Left ventricle myocardium inferior (tissue), 1 donor: ENCODE results near the gene ABTB1. TPM values are rescaled to one million over a fixed set of nuclear protein-coding genes. Genes with fewer than 3 reads are reported as not detected.

ENCODE experiments used
- DNase-seq: peaks from one replicate; pipeline ENCODE4 v3.0.0-alpha.2; 2020
- H3K27ac ChIP-seq: fragments of 200-600 bp; replicated peaks from 2 replicates; pipeline ENCODE4 v1.8.0; 2021
- H3K27me3 ChIP-seq: fragments of 200-600 bp; 2 replicates; pipeline ENCODE4 v1.8.0; 2021; ENCODE audit warnings: low read depth
- H3K36me3 ChIP-seq: fragments of 200-600 bp; 2 replicates; pipeline ENCODE4 v1.8.0; 2021
- H3K4me1 ChIP-seq: fragments of 200-600 bp; 2 replicates; pipeline ENCODE4 v1.8.0; 2021
- H3K4me3 ChIP-seq: fragments of 200-600 bp; 2 replicates; pipeline ENCODE4 v1.8.0; 2021; ENCODE audit warnings: mild to moderate bottlenecking, moderate library complexity
- H3K9me3 ChIP-seq: fragments of 200-600 bp; replicated peaks from 2 replicates; pipeline ENCODE4 v1.8.0; 2021
- intact Hi-C: fragments of 100-400 bp; cut with micrococcal nuclease; formaldehyde crosslinking; loops from one replicate; pipeline ENCODE4 v1.11.0; 2022
- total RNA-seq: library from RNA; stranded (reverse); fragmentation: NEBNext Ultra II Directional; extraction: Animal tissue kit (Norgen Biotek cat#: 25700); gene quantifications from one replicate; pipeline ENCODE4 v1.2.1, GENCODE V29; 2021
- TF ChIP-seq, protein P1 (sequence below): fragments of 200-600 bp; IDR thresholded peaks from 2 replicates; pipeline ENCODE4 v1.8.0; 2021; ENCODE audit warnings: antibody characterized with exemption, mild to moderate bottlenecking, borderline replicate concordance
- donor health status: DM: no; HTN: yes; CAD: no; lungs with severe emphysema.

Gene ABTB1
- total RNA-seq, 1 donor from 2014 or later: 29.9 TPM

GRCh38 chr3:127665165-127665564 lies 7.6 kb upstream of the ABTB1 start:
- no peaks in the 10 kb centered on the region for H3K27me3 ChIP-seq
- H3K4me3 ChIP-seq: no peak overlapping the region
- no peak for DNase-seq
- H3K9me3 ChIP-seq: no peaks in the 10 kb centered on the region
- H3K36me3 ChIP-seq: no peaks in the 10 kb centered on the region
- TF ChIP-seq, protein P1, sequence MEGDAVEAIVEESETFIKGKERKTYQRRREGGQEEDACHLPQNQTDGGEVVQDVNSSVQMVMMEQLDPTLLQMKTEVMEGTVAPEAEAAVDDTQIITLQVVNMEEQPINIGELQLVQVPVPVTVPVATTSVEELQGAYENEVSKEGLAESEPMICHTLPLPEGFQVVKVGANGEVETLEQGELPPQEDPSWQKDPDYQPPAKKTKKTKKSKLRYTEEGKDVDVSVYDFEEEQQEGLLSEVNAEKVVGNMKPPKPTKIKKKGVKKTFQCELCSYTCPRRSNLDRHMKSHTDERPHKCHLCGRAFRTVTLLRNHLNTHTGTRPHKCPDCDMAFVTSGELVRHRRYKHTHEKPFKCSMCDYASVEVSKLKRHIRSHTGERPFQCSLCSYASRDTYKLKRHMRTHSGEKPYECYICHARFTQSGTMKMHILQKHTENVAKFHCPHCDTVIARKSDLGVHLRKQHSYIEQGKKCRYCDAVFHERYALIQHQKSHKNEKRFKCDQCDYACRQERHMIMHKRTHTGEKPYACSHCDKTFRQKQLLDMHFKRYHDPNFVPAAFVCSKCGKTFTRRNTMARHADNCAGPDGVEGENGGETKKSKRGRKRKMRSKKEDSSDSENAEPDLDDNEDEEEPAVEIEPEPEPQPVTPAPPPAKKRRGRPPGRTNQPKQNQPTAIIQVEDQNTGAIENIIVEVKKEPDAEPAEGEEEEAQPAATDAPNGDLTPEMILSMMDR: no peak
- H3K27ac ChIP-seq: no peak overlapping the region
- no peaks in the 10 kb centered on the region for H3K4me1 ChIP-seq
- intact Hi-C loops: no loop called here

DNA sequence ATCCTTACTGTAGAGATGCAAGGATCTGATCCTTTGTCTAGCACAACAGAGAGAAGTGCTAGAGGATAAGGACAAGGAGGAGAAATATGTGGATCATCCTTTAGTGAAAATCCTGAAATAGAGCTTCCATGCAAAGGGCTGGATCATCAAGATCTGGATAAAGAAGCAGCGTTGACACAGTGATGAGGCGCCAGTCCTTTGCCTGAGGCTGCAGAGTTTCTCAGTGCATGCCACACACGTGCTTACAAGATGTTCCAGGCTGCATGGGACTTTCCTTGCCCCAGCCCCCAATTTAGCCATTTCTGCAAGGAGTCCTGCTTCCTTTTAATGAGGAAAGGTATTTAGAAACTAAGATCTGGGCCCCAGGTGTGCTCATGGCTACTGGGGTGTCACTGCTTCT lies 7.2 kb upstream of the ABTB1 start:
- Histone ChIP-seq H3K9me3 (no peaks in the 10 kb centered on the region), H3K36me3 (no peaks in the 10 kb centered on the region), H3K4me3 (no peak overlapping the region), H3K27ac (no peak overlapping the region), H3K27me3 (no peaks in the 10 kb centered on the region), H3K4me1 (no peaks in the 10 kb centered on the region)
- DNase-seq: no peak
- TF ChIP-seq, protein P1: no peak
- intact Hi-C loops: no loop called here

DNA sequence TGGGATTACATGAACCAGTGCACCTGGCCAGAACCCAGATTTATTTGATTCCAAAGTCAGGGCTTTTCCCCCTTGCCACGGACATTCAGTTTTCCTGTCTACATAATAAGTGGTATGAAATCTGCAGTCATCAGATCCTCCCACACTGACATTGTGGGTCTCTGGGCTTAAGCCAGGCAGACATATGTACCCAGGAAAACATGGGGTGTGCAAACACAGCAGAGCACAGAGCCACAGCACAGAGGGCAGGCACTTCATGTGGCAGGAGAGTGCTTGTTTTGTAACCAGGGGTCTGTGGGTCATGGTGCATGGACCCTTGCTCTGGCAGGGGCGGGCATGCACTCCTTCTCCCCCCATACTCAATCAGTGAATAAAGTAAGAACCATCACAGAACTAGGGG lies 6.1 kb upstream of the ABTB1 start:
- no peak for DNase-seq
- intact Hi-C loops: no loop called here
- Histone ChIP-seq H3K4me1 (peaks cover 3% of the 10 kb centered on the region), H3K9me3 (no peaks in the 10 kb centered on the region), H3K4me3 (no peak overlapping the region), H3K27me3 (no peaks in the 10 kb centered on the region), H3K27ac (no peak overlapping the region), H3K36me3 (no peaks in the 10 kb centered on the region)
- TF ChIP-seq, protein P1: no peak

- Histone ChIP-seq H3K9me3 (no peaks in the 10 kb centered on the region), H3K4me1 (peaks cover 8% of the 10 kb centered on the region), H3K27me3 (no peaks in the 10 kb centered on the region), H3K4me3 (no peak overlapping the region), H3K36me3 (no peaks in the 10 kb centered on the region), H3K27ac (no peak overlapping the region)
- no peak for DNase-seq
- intact Hi-C loops: no loop called here
- TF ChIP-seq, protein P1: no peak
Observed at GRCh38 chr3:127667119-127667681, 5.6 kb upstream of the ABTB1 start.

GRCh38 chr3:127668906-127669305 lies 3.8 kb upstream of the ABTB1 start:
- intact Hi-C loops: no loop called here
- no peaks in the 10 kb centered on the region for H3K36me3 ChIP-seq
- DNase-seq: no peak

More at GRCh38 chr3:127668906-127669305, 3.8 kb upstream of the ABTB1 start:
- Histone ChIP-seq H3K27ac (no peak overlapping the region), H3K4me1 (peaks cover 23% of the 10 kb centered on the region), H3K9me3 (no peaks in the 10 kb centered on the region), H3K27me3 (no peaks in the 10 kb centered on the region), H3K4me3 (no peak overlapping the region)
- TF ChIP-seq, protein P1: no peak
